Measurements from ENCODE around the gene ZBED4.

DNA sequence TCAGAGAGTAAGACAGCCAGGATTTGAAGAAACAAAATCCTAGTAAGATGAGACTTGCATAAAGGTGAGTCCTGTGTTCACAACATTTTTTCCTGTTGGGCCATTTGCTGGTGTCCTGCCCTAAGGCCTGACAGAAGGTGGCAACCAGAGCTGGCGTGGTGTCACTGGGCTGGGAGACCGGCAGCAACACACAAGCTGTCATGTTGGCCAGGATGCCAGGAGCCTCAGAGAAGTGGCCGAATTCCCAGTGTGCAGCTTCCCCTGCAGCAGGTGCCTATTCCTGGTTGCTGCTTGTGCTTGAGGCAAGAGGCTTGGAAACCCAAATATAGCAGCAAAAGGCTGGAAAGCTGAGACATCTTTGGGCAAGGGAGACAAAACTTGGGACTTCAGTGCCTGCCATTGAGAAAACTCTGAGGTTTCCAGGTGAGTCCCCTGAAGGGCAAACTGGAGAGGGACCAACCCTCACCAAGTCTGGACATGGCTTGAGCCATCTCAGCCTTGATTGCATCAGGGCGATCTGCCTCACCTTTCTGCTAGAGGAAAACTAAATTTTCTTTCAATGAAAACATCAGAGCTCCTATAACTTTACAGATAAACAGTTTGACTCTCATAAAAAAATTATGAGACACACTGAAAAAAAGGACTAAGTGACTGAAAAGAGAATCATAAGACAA lies 38.7 kb downstream of the ZBED4 start:
- TF ChIP-seq, protein P1, sequence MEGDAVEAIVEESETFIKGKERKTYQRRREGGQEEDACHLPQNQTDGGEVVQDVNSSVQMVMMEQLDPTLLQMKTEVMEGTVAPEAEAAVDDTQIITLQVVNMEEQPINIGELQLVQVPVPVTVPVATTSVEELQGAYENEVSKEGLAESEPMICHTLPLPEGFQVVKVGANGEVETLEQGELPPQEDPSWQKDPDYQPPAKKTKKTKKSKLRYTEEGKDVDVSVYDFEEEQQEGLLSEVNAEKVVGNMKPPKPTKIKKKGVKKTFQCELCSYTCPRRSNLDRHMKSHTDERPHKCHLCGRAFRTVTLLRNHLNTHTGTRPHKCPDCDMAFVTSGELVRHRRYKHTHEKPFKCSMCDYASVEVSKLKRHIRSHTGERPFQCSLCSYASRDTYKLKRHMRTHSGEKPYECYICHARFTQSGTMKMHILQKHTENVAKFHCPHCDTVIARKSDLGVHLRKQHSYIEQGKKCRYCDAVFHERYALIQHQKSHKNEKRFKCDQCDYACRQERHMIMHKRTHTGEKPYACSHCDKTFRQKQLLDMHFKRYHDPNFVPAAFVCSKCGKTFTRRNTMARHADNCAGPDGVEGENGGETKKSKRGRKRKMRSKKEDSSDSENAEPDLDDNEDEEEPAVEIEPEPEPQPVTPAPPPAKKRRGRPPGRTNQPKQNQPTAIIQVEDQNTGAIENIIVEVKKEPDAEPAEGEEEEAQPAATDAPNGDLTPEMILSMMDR (IDR thresholded peaks at IDR 0.05) = no peak
- TF ChIP-seq POLR2A (IDR thresholded peaks at IDR 0.05) = no peak

Data from right lobe of liver (tissue), 4 donors.